ENCODE results near the gene IGFN1. TPM values are rescaled to one million over a fixed set of nuclear protein-coding genes. Genes with fewer than 3 reads are reported as not detected.

Gene IGFN1
- total and polyA plus RNA-seq, 2 of the 8 experiments (the other 6 are each of a cell fraction or from before 2014, with no cell fraction given): not detected

GRCh38 chr1:201171063-201172036 is 19.3 kb upstream of the IGFN1 start:
- Histone ChIP-seq H3K14ac (ENCODE audit: insufficient read length) (no peak overlapping the region), H3K79me1 (ENCODE audit: low read depth, low read length) (no peaks in the 10 kb centered on the region), H3K9me3 (ENCODE audit: insufficient read depth in 2 of 2, low read depth in 1 of 2, low read length in 1 of 2) (no peaks in the 10 kb centered on the region), H3K18ac (ENCODE audit: extremely low read depth, low read length) (peak overlapping the region; percentile 75), H3K4ac (replicated peaks; ENCODE audit: insufficient read length, low read depth, low read length) (no peak overlapping the region), H2AK5ac (ENCODE audit: low read depth, low read length) (peak overlapping the region; percentile 72; the same call in 1 of the 2 replicates), H4K20me1 (replicated peaks in 1 of 2; ENCODE audit: control insufficient read depth in 1 of 2, insufficient read depth in 2 of 2, low read length in 2 of 2) (no peaks in the 10 kb centered on the region), H3K23ac (ENCODE audit: insufficient read length) (no peak overlapping the region), H3K56ac (replicated peaks; ENCODE audit: insufficient read length, low read depth, low read length) (no peak overlapping the region), H2BK120ac (replicated peaks; ENCODE audit: low read depth, low read length) (no peak overlapping the region), H3K23me2 (ENCODE audit: low read depth, low read length) (peaks cover 5% of the 10 kb centered on the region; the same call in 1 of the 2 replicates), H3K79me2 (ENCODE audit: control insufficient read depth in 1 of 2, insufficient read depth in 2 of 2, low read length in 2 of 2) (no peaks in the 10 kb centered on the region), H3K27ac (ENCODE audit: low read depth, low read length) (no peak overlapping the region), H3K4me1 (replicated peaks in 1 of 4; ENCODE audit: control insufficient read depth in 3 of 4, insufficient read depth in 4 of 4, low read length in 3 of 4) (peaks cover 5 to 10% (median 8%) of the 10 kb centered on the region in 4 experiments; a peak in 6 of 7 replicates), H3K27me3 (replicated peaks in 1 of 4; ENCODE audit: control insufficient read depth in 3 of 4, extremely low read depth in 1 of 4, insufficient read depth in 3 of 4, low read length in 3 of 4) (peaks cover 2 to 6% (median 4%) of the 10 kb centered on the region in 4 experiments; a peak in 4 of 7 replicates), H3K4me3 (ENCODE audit: extremely low read depth in 1 of 4, insufficient read depth in 2 of 4, low read depth in 3 of 4, low read length in 4 of 4) (peak overlapping the region; percentile 60 to 76 (median 72)), H2AFZ (ENCODE audit: low read length) (peak overlapping the region; percentile 99), H3K4me2 (ENCODE audit: insufficient read depth in 1 of 2, low read depth in 2 of 2, low read length in 2 of 2) (peak overlapping the region; percentile 76 to 98), H2BK20ac (ENCODE audit: low read length) (no peak overlapping the region), H2BK5ac (ENCODE audit: low read depth, low read length) (0 out of 2 replicates have a peak overlapping the region, but pooled peaks have one; percentile 35), H4K5ac (ENCODE audit: insufficient read length, low read depth, low read length) (no peak overlapping the region), H4K91ac (replicated peaks; ENCODE audit: insufficient read length, low read length) (no peak overlapping the region), H3K9ac (replicated peaks in 1 of 4; ENCODE audit: extremely low read depth in 1 of 4, low read depth in 3 of 4, low read length in 3 of 4) (peak overlapping the region in 3 of 4 experiments; percentile 36 to 76 (median 55); a peak in 6 of 7 replicates), H2BK12ac (ENCODE audit: low read depth, low read length) (peak overlapping the region; percentile 62), H3K36me3 (ENCODE audit: control insufficient read depth in 2 of 4, insufficient read depth in 4 of 4, low read length in 3 of 4) (no peaks in the 10 kb centered on the region), H2BK15ac (ENCODE audit: low read length) (no peak overlapping the region; the same call in 1 of the 2 replicates), H4K8ac (ENCODE audit: extremely low read depth, insufficient read depth, low read length) (peak overlapping the region; percentile 83)
- POLR2A ChIA-PET (ENCODE audit: partially characterized antibody): interaction anchor here (0.9 to 7.1 kb wide), 11 partner anchors 12 to 228 kb away, joined by 3 to 105 read pairs (median 3); partner anchors contain the start of genes IGFN1 and TMEM9
- WGBS, 2 experiments (ENCODE audit: extremely low coverage in 1 of 2, insufficient coverage in 1 of 2, insufficient read length in 1 of 2, insufficient replicate concordance in 2 of 2, low coverage in 1 of 2, low lambda C conversion rate in 2 of 2, missing lambda C conversion rate in 1 of 2): 11% methylated on average over 46 of the region's 48 CpGs; no CpG with 5 or more reads in 1 of the 2 experiments
- CTCF ChIA-PET (ENCODE audit: partially characterized antibody): interaction anchor here (0.8 to 2.8 kb wide), 8 partner anchors 8 to 87 kb away, joined by 3 to 13 read pairs (median 5); partner anchors contain the start of gene TMEM9
- DNase-seq (ENCODE audit: low read depth in 1 of 2, low spot score in 2 of 2) (no peak), FAIRE-seq (no peak)
- TF ChIP-seq CTCF (IDR thresholded peaks at IDR 0.05; ENCODE audit: control extremely low read depth in 1 of 3, insufficient read depth in 1 of 3, low read depth in 1 of 3, low read length in 3 of 3): peak in 2 of 3 experiments; percentile 16 to 28; a peak in 2 of 4 replicates
- no peak for TF ChIP-seq GTF2F1 (IDR thresholded peaks at IDR 0.05; ENCODE audit: borderline replicate concordance, low read depth, low read length)
- TF ChIP-seq, protein P1, sequence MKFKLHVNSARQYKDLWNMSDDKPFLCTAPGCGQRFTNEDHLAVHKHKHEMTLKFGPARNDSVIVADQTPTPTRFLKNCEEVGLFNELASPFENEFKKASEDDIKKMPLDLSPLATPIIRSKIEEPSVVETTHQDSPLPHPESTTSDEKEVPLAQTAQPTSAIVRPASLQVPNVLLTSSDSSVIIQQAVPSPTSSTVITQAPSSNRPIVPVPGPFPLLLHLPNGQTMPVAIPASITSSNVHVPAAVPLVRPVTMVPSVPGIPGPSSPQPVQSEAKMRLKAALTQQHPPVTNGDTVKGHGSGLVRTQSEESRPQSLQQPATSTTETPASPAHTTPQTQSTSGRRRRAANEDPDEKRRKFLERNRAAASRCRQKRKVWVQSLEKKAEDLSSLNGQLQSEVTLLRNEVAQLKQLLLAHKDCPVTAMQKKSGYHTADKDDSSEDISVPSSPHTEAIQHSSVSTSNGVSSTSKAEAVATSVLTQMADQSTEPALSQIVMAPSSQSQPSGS (IDR thresholded peaks at IDR 0.05; ENCODE audit: low read length): peak; percentile 100
- TF ChIP-seq CHD2 (IDR thresholded peaks at IDR 0.05; ENCODE audit: low read length): no peak; the same call in 1 of the 2 replicates
- TF ChIP-seq POU5F1 (IDR thresholded peaks at IDR 0.05; ENCODE audit: low read depth, low read length): no peak

Measured in H1 (cell line).